ENCODE data around the gene SARNP.

SARNP gene

DNA sequence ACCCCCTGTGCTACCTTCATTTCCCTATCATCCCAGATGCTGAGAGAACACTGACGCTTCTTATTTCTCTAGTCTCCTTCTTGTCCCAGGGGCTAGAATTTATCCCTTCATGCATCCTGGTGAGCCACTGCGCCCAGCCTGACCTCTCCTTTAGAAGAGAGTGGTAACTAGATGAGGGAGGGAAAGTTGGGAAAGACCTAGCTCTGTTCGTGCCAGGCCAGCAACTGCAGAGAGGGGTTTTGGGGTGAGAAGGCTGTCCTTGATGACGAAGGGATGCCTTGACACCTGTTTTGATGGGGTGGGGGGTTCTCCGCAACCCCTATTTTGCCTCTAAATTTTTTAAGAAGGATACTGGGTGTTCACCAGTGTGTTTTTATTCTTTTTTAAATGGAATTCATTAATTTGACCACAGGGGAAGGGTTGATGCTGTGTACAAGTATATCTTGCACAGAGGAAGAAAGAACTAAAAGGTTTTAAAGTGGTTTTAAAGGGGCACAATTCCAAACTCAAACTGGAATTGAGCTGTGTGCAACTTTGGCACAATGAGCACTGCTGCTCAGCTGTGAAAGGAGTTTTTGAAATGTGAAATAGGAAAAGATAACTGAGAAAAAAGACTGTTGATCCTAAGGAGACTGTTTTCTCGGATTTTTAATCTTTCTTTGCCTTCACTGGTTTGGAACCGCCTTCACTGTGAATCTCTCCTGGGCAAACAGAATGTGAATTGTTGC, 32.3 kb upstream of the SARNP start:
- Histone ChIP-seq H3K36me3 (ENCODE audit: control insufficient read depth in 2 of 2, insufficient read depth in 2 of 2, low read length in 2 of 2) (no peaks in the 10 kb centered on the region), H3K27me3 (ENCODE audit: control insufficient read depth in 2 of 2, insufficient read depth in 2 of 2, low read length in 2 of 2) (peaks cover 3 to 7% of the 10 kb centered on the region in 2 donors), H3K9ac (ENCODE audit: low read depth in 1 of 2, low read length in 2 of 2) (peak overlapping the region in 1 of 2 donors; percentile 24), H3K4me3 (ENCODE audit: low read length in 2 of 2) (no peak overlapping the region), H3K4me1 (ENCODE audit: control insufficient read depth in 2 of 2, insufficient read depth in 2 of 2, low read length in 2 of 2) (peaks cover 3 to 5% of the 10 kb centered on the region in 2 donors), H3K9me3 (ENCODE audit: control insufficient read depth in 2 of 2, low read length in 2 of 2) (no peaks in the 10 kb centered on the region), H3K27ac (ENCODE audit: low read depth in 2 of 2, low read length in 2 of 2) (peak overlapping the region in 1 of 2 donors; percentile 23)

DNA sequence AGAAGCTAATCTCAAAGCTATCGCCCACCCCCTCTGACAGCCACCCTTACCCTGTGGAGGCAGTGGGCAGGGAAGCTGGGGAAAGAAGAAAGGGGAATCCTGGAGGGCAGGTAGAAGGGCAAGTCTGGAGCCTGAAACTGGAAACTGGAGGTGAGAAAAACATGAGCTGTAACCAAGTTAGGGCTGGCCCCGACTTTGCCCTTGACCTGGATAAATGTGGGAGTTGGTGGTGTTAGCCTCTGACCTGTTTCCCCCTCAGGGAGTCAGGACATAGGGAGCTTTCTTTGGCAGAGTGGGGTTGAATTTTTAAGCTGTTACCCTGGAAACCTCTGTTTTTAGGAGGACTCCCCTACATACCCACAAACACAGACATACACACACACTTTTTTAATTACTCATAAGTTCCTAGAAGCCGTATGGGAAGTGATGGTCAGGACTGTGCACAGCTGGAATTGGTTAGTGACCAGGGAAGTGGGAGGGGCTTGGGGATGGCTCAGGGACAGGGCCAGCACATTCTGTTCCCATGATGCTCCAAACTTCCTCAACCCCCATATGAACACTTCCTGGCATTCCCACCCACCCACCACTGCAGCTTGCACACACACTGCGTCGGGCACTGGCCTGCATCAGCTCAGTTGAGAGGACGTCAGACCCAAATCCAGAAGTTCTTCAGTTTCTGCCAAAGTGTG, 30.2 kb upstream of the SARNP start:
- Histone ChIP-seq H3K27ac (ENCODE audit: low read depth in 2 of 2, low read length in 2 of 2) (peak overlapping the region; percentile 87 to 95), H3K9me3 (ENCODE audit: control insufficient read depth in 2 of 2, low read length in 2 of 2) (no peaks in the 10 kb centered on the region), H3K27me3 (ENCODE audit: control insufficient read depth in 2 of 2, insufficient read depth in 2 of 2, low read length in 2 of 2) (peaks cover 3 to 7% of the 10 kb centered on the region in 2 donors), H3K9ac (ENCODE audit: low read depth in 1 of 2, low read length in 2 of 2) (peak overlapping the region; percentile 38 to 57), H3K4me1 (ENCODE audit: control insufficient read depth in 2 of 2, insufficient read depth in 2 of 2, low read length in 2 of 2) (peaks cover 3 to 5% of the 10 kb centered on the region in 2 donors), H3K4me3 (ENCODE audit: low read length in 2 of 2) (no peak overlapping the region), H3K36me3 (ENCODE audit: control insufficient read depth in 2 of 2, insufficient read depth in 2 of 2, low read length in 2 of 2) (no peaks in the 10 kb centered on the region)

DNA sequence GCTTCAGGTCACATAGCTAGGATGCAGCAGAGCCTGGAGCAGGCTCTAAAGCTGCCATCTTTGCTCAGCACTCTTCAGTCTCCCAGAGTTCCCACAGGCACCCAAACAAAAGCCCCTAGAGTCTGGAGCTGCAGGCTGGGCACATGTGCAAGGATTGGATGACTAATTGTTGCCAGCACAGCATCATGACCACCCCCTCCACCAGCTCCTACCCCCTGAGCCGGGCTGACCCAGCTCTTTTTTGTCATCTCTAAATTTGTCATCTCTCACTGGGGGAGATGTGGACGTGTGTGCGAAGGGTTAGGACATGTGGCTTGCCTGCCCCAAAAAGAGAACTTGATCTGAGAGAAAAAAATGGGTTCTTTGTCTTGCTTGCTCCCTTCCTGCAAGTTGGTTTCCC, 29.5 kb upstream of the SARNP start:
- Histone ChIP-seq H3K36me3 (ENCODE audit: control insufficient read depth in 2 of 2, insufficient read depth in 2 of 2, low read length in 2 of 2) (no peaks in the 10 kb centered on the region), H3K9me3 (ENCODE audit: control insufficient read depth in 2 of 2, low read length in 2 of 2) (no peaks in the 10 kb centered on the region), H3K9ac (ENCODE audit: low read depth in 1 of 2, low read length in 2 of 2) (peak overlapping the region in 1 of 2 donors; percentile 57), H3K27me3 (ENCODE audit: control insufficient read depth in 2 of 2, insufficient read depth in 2 of 2, low read length in 2 of 2) (peaks cover 3 to 7% of the 10 kb centered on the region in 2 donors), H3K4me3 (ENCODE audit: low read length in 2 of 2) (no peak overlapping the region), H3K4me1 (ENCODE audit: control insufficient read depth in 2 of 2, insufficient read depth in 2 of 2, low read length in 2 of 2) (peaks cover 3 to 5% of the 10 kb centered on the region in 2 donors), H3K27ac (ENCODE audit: low read depth in 2 of 2, low read length in 2 of 2) (peak overlapping the region; percentile 87 to 95)

DNA sequence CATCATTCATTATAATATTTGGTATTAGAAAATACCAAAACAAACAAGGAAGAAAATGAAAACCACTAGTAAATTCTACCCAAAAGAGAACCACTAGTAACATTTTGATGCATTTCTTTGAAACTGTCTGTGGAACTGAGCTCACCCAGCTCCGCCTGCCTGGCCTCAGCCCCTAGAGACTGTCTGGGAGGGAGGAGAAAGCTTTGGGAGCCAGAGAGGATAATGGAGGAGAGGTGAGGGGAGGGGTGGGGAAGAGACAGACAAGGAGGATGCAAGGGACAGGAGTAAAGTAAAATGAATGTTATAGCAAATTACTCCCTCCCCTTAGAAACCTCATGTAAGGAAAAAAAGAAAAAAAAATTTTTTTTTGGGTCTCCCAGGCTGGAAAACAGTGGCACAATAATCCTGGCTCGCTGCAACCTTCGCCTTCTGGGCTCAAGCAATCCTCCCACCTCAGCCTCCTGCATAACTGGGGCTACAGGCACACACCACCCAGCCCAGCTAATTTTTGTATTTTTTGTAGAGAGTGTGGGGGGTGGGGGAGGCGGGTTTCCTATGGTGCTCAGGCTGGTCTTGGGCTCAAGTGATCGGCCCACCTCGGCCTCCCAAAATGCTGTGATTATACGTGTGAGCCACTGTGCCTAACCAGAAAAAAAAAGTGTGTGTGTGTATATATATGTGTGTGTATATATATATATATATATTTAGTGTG, 28.4 kb upstream of the SARNP start:
- Histone ChIP-seq H3K27me3 (ENCODE audit: control insufficient read depth in 2 of 2, insufficient read depth in 2 of 2, low read length in 2 of 2) (peaks cover 3 to 7% of the 10 kb centered on the region in 2 donors), H3K9me3 (ENCODE audit: control insufficient read depth in 2 of 2, low read length in 2 of 2) (no peaks in the 10 kb centered on the region), H3K4me3 (ENCODE audit: low read length in 2 of 2) (no peak overlapping the region), H3K27ac (ENCODE audit: low read depth in 2 of 2, low read length in 2 of 2) (no peak overlapping the region), H3K36me3 (ENCODE audit: control insufficient read depth in 2 of 2, insufficient read depth in 2 of 2, low read length in 2 of 2) (no peaks in the 10 kb centered on the region), H3K9ac (ENCODE audit: low read depth in 1 of 2, low read length in 2 of 2) (no peak overlapping the region), H3K4me1 (ENCODE audit: control insufficient read depth in 2 of 2, insufficient read depth in 2 of 2, low read length in 2 of 2) (peaks cover 3 to 5% of the 10 kb centered on the region in 2 donors)

DNA sequence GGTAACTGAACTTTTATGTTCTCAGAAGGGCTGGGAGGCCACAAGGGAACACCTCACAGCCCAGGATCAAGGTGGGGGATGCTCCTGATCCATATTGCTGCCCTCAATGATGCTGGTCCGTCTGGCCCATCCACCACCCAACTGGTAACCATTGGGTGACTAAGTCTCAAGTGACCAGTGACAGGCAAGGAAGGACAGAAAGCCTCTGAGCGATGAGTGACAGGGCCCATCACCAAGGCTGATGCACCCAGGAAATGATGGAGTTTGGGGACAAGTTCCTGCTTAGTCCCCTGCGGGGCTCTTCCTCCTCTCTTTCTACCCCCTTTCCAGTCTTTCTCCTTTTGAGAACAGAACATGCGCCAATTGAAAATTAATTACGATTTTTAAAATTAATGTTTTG, 27.8 kb upstream of the SARNP start:
- Histone ChIP-seq H3K36me3 (ENCODE audit: control insufficient read depth in 2 of 2, insufficient read depth in 2 of 2, low read length in 2 of 2) (no peaks in the 10 kb centered on the region), H3K27ac (ENCODE audit: low read depth in 2 of 2, low read length in 2 of 2) (peak overlapping the region in 1 of 2 donors; percentile 21), H3K9me3 (ENCODE audit: control insufficient read depth in 2 of 2, low read length in 2 of 2) (no peaks in the 10 kb centered on the region), H3K4me3 (ENCODE audit: low read length in 2 of 2) (no peak overlapping the region), H3K27me3 (ENCODE audit: control insufficient read depth in 2 of 2, insufficient read depth in 2 of 2, low read length in 2 of 2) (peaks cover 3 to 7% of the 10 kb centered on the region in 2 donors), H3K9ac (ENCODE audit: low read depth in 1 of 2, low read length in 2 of 2) (no peak overlapping the region), H3K4me1 (ENCODE audit: control insufficient read depth in 2 of 2, insufficient read depth in 2 of 2, low read length in 2 of 2) (peaks cover 3 to 5% of the 10 kb centered on the region in 2 donors)

DNA sequence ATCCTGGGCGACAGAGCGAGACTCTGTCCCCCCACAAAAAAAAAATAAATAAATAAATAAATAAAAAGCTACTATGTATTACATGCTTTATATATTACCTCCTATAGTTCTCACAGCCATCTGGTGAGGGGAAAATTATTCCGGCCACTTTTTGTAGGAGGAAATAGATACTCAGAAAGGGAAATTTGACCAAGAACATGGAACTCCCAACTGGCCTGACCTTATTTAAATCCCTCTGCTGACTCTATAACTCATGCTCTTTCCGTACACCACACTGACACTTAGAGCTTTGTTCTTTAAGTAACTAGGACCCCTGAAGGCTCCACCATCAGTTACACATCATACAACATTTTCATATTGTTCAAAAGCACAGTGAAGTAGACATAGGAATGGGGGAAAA, 27.4 kb upstream of the SARNP start:
- Histone ChIP-seq H3K9ac (ENCODE audit: low read depth in 1 of 2, low read length in 2 of 2) (no peak overlapping the region), H3K27ac (ENCODE audit: low read depth in 2 of 2, low read length in 2 of 2) (peak overlapping the region in 1 of 2 donors; percentile 21), H3K9me3 (ENCODE audit: control insufficient read depth in 2 of 2, low read length in 2 of 2) (no peaks in the 10 kb centered on the region), H3K4me3 (ENCODE audit: low read length in 2 of 2) (no peak overlapping the region), H3K27me3 (ENCODE audit: control insufficient read depth in 2 of 2, insufficient read depth in 2 of 2, low read length in 2 of 2) (peaks cover 3 to 7% of the 10 kb centered on the region in 2 donors), H3K4me1 (ENCODE audit: control insufficient read depth in 2 of 2, insufficient read depth in 2 of 2, low read length in 2 of 2) (peaks cover 3 to 5% of the 10 kb centered on the region in 2 donors), H3K36me3 (ENCODE audit: control insufficient read depth in 2 of 2, insufficient read depth in 2 of 2, low read length in 2 of 2) (no peaks in the 10 kb centered on the region)

DNA sequence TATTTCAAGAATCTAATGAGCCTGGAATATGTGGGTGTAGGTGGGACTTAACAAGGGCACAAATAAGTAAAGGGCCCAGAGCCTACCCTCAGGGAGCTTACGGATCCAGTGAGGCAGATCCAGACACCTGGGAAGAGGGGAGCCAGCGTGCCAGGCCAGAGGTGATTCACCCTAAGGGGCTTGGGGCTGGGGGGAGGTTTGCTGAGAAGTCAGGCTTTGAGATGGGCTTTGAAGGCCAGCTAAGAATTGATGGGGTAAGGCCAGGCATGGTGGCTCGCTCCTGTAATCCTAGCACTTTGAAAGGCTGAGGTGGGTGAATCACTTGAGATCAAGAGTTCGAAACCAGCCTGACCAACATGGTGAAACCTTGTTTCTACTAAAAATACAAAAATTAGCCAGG, 25.9 kb upstream of the SARNP start:
- peaks cover 0 to 5% of the 10 kb centered on the region in 2 donors for H3K4me1 ChIP-seq (ENCODE audit: control insufficient read depth in 2 of 2, insufficient read depth in 2 of 2, low read length in 2 of 2)
- H3K4me3 ChIP-seq (ENCODE audit: low read length in 2 of 2), result no peak overlapping the region
- no peak overlapping the region for H3K9ac ChIP-seq (ENCODE audit: low read depth in 1 of 2, low read length in 2 of 2)
- H3K9me3 ChIP-seq (ENCODE audit: control insufficient read depth in 2 of 2, low read length in 2 of 2), result no peaks in the 10 kb centered on the region
- no peak overlapping the region for H3K27ac ChIP-seq (ENCODE audit: low read depth in 2 of 2, low read length in 2 of 2)
- no peaks in the 10 kb centered on the region for H3K36me3 ChIP-seq (ENCODE audit: control insufficient read depth in 2 of 2, insufficient read depth in 2 of 2, low read length in 2 of 2)
- peaks cover 0 to 7% of the 10 kb centered on the region in 2 donors for H3K27me3 ChIP-seq (ENCODE audit: control insufficient read depth in 2 of 2, insufficient read depth in 2 of 2, low read length in 2 of 2)

DNA sequence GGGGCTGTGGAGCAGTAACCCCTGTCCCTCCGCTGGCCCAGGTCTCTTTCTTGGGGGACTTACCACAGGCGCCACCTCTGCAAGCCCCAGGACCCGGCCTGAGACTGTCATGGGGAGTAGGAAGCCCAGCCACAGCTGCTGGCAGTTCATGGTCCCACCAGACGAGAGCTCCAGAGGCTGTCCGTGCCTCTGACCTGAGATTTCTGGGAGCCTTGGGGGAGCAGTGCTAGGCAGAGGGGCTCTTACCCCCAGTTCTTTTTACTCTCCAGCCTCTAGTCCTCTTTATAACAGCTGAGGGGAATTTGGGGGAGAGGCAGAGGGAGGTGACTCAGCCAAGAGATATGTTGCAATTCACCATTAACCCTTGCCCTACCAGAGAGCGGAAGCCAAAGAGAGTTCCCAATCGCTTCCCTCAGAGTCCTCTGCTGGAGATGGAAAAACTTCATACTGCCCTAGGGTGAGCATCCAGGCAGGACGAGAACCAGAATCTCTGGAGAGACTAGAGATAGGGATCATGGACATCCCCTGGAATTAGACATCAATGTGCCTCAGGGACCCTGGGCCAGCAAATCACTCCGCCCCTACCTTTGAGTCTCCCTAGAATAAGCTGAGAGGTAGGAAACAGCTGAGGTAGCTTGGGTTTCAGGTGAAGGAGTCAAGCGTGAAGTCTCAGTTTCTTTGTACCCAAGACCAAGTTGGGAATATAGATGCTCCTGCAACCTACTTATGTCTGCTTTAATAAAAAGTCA, 25.3 kb upstream of the SARNP start, which contains the start of gene MMP19:
TSS of gene MMP19 (minus strand) at position 256 of the 749 bp plus-strand sequence. CDS start at position 150, 106 bp downstream.
- H3K4me3 ChIP-seq (ENCODE audit: low read length in 2 of 2), result peak within 1 kb of the TSS; percentile 38 to 69
- H3K9ac ChIP-seq (ENCODE audit: low read depth in 1 of 2, low read length in 2 of 2), result peak within 1 kb of the TSS; percentile 58 to 64
- H3K27ac ChIP-seq (ENCODE audit: low read depth in 2 of 2, low read length in 2 of 2), result peak within 1 kb of the TSS; percentile 55 to 61
- peaks cover 0 to 5% of the 10 kb centered on the region in 2 donors for H3K4me1 ChIP-seq (ENCODE audit: control insufficient read depth in 2 of 2, insufficient read depth in 2 of 2, low read length in 2 of 2)
- no peaks in the 10 kb centered on the region for H3K9me3 ChIP-seq (ENCODE audit: control insufficient read depth in 2 of 2, low read length in 2 of 2)
- H3K27me3 ChIP-seq (ENCODE audit: control insufficient read depth in 2 of 2, insufficient read depth in 2 of 2, low read length in 2 of 2), result peaks cover 0 to 4% of the 10 kb centered on the region in 2 donors
- no peaks in the 10 kb centered on the region for H3K36me3 ChIP-seq (ENCODE audit: control insufficient read depth in 2 of 2, insufficient read depth in 2 of 2, low read length in 2 of 2)

DNA sequence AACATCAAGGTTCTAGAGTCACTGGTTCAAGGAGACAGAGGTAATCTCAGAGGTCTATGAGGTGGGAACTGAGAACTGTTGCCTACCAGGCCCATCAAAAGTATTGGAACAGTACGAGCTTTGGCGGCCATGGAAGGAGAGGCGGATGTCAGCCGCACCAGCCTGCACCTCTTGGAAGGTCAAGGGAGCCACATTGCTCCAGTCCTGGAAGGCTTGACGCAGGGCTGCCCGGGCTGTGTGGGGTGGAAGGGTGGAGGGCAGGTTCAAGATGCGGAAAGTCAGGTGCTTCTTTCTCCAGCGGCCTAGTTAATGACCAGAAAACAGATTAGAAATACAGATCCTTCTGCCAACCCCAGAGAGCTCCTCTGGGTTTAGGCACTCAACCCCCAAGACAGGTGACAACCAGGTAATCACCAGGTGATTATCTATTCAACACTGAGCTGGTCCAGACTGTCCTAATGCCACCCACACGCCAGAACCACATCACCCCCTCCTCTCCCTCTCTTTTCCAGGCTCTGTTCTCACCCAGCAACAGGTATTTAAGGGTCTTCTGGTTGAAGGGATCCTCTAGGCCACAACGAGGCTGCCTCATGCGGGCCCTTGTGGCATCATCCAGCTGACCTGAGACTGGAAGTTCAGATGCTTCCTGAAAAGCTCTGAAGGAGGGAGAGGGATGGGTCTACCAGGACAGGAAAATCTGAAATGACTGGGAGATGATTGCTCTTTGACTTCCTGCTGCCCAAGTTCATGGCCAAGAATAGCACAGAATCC, 23.2 kb upstream of the SARNP start:
- Histone ChIP-seq H3K36me3 (ENCODE audit: control insufficient read depth in 2 of 2, insufficient read depth in 2 of 2, low read length in 2 of 2) (no peaks in the 10 kb centered on the region), H3K27ac (ENCODE audit: low read depth in 2 of 2, low read length in 2 of 2) (no peak overlapping the region), H3K4me3 (ENCODE audit: low read length in 2 of 2) (no peak overlapping the region), H3K9me3 (ENCODE audit: control insufficient read depth in 2 of 2, low read length in 2 of 2) (no peaks in the 10 kb centered on the region), H3K4me1 (ENCODE audit: control insufficient read depth in 2 of 2, insufficient read depth in 2 of 2, low read length in 2 of 2) (no peaks in the 10 kb centered on the region), H3K9ac (ENCODE audit: low read depth in 1 of 2, low read length in 2 of 2) (no peak overlapping the region), H3K27me3 (ENCODE audit: control insufficient read depth in 2 of 2, insufficient read depth in 2 of 2, low read length in 2 of 2) (no peaks in the 10 kb centered on the region)

Data from mucosa of rectum (tissue), 2 donors.